Spleen (tissue), 11 donors: Measurements from ENCODE around the gene MUC13. TPM values are rescaled to one million over a fixed set of nuclear protein-coding genes. Genes with fewer than 3 reads are reported as not detected.
A peak's percentile ranks its signal among the peaks of the same experiment; 100 is the strongest.

Experiments used
- DNase-seq: peaks from one replicate; pipeline ENCODE4 v3.0.0-alpha.2; 2020
- H3K27ac ChIP-seq, 8 donors: fragments of 200-600 bp; sonication (generic) in 7 of 8; 1 replicate in 4 of 8; 2 replicates in 4 of 8; pipeline versions ENCODE4 v1.5.0 to v1.8.0; 2016 to 2021; ENCODE audit warnings: inconsistent platforms in 4 of 8, mild to moderate bottlenecking in 4 of 8, moderate library complexity in 1 of 8
- H3K27me3 ChIP-seq, 7 donors: fragments of 200-600 bp; sonication (generic) in 6 of 7; replicated peaks in 1 of 7; 1 replicate in 4 of 7; 2 replicates in 3 of 7; pipeline versions ENCODE4 v1.5.0 to v1.8.0; 2016 to 2021; ENCODE audit warnings: inconsistent platforms in 3 of 7, mild to moderate bottlenecking in 1 of 7
- H3K36me3 ChIP-seq, 6 donors: fragments of 200-600 bp; sonication (generic) in 5 of 6; 1 replicate in 4 of 6; 2 replicates in 2 of 6; pipeline versions ENCODE4 v1.5.0 to v1.8.0; 2016 to 2021; ENCODE audit warnings: inconsistent platforms in 2 of 6
- H3K4me1 ChIP-seq, 6 donors: fragments of 200-600 bp; sonication (generic) in 5 of 6; 1 replicate in 3 of 6; 2 replicates in 3 of 6; pipeline versions ENCODE4 v1.5.0 to v1.8.0; 2016 to 2021; ENCODE audit warnings: inconsistent platforms in 3 of 6
- H3K4me3 ChIP-seq, 8 donors: fragments of 200-600 bp; sonication (generic) in 7 of 8; 1 replicate in 4 of 8; 2 replicates in 4 of 8; pipeline versions ENCODE4 v1.5.0 to v1.8.0; 2016 to 2021; ENCODE audit warnings: inconsistent platforms in 4 of 8, mild to moderate bottlenecking in 4 of 8, moderate library complexity in 2 of 8
- H3K9me3 ChIP-seq, 8 donors: fragments of 200-600 bp; sonication (generic) in 7 of 8; 1 replicate in 4 of 8; 2 replicates in 4 of 8; pipeline versions ENCODE4 v1.5.0 to v1.8.0; 2016 to 2021; ENCODE audit warnings: inconsistent platforms in 4 of 8
- CTCF ChIP-seq, 11 experiments: fragments of 200-600 bp in 7 of 11; fragments of 450-650 bp in 4 of 11; sonication (generic) in 4 of 11; IDR thresholded peaks in 8 of 11; conservative IDR thresholded peaks in 3 of 11; 1 replicate in 7 of 11; 2 replicates in 4 of 11; pipeline versions ENCODE4 v1.4.0 to v1.8.0; 2016 to 2021; ENCODE audit warnings: antibody characterized with exemption in 11 of 11, inconsistent platforms in 4 of 11, mild to moderate bottlenecking in 1 of 11
- POLR2A ChIP-seq, 3 donors: fragments of 450-650 bp; IDR thresholded peaks; one replicate each; pipeline ENCODE4 v1.5.1; 2017; ENCODE audit warnings: antibody characterized with exemption in 3 of 3, mild to moderate bottlenecking in 1 of 3
- POLR2AphosphoS5 ChIP-seq, 3 donors: sonication (generic); formaldehyde crosslinking; IDR thresholded peaks; one replicate each; pipeline ENCODE4 v1.5.1; 2017; ENCODE audit warnings: antibody characterized with exemption in 3 of 3
- WGBS, 5 donors: extraction: QIAGEN DNeasy Blood & Tissue Kit in 3 of 5; methylation state at CpG; one replicate each; pipeline versions ENCODE4 v1.1.5 to v1.1.7; 2013 to 2018; 5-methylcytosine and 5-hydroxymethylcytosine counted together
- intact Hi-C: fragments of 100-400 bp; cut with DNase I; formaldehyde crosslinking; loops from one replicate; pipeline ENCODE4 v1.15.0; 2023; ENCODE audit warnings: low total_unique reads
- polyA plus RNA-seq, 3 donors: library from polyadenylated mRNA; stranded (reverse); fragments of 200-250 nt; gene quantifications; one replicate each; pipeline ENCODE4 v1.2.1, GENCODE V29; 2013
- total RNA-seq, 7 donors: library from RNA; depleted of rRNA in 3 of 7; stranded (reverse); fragments of >200 nt in 3 of 7; fragmentation: NEBNext Ultra II Directional in 4 of 7; extraction: Animal tissue kit (Norgen Biotek cat#: 25700) in 4 of 7; gene quantifications; one replicate each; pipeline versions ENCODE4 v1.1.0 to v1.2.1, GENCODE V29; 2016 to 2021
- donor health status: healthy with polysubstance abuse.
- donor health status: DM: no; HTN: no; CAD: no; lungs with moderate emphysema.
- donor health status: DM: no; HTN: no; CAD: no.
- donor health status: Bipolar disorder and iron deficiency.
- donor health status: healthy.
- donor health status: DM: no; HTN: no; CAD: no.
- donor health status: DM: yes; HTN: yes; CAD: no.

Gene MUC13
- total and polyA plus RNA-seq, 10 donors: 0.06 to 0.93 (median 0.17) TPM; not detected in 4

- peaks cover 0 to 8% (median 0%) of the 10 kb centered on the region in 7 donors for H3K27me3 ChIP-seq
- intact Hi-C loops: no loop called here
- no peaks in the 10 kb centered on the region for H3K9me3 ChIP-seq
- no peak for DNase-seq
- H3K4me3 ChIP-seq: no peak overlapping the region
- no peak overlapping the region for H3K27ac ChIP-seq
- TF ChIP-seq CTCF (IDR thresholded peaks at IDR 0.05 in 8 of 11, conservative IDR thresholded peaks at IDR 0.05 in 3 of 11) (no peak), POLR2AphosphoS5 (IDR thresholded peaks at IDR 0.05) (no peak), POLR2A (IDR thresholded peaks at IDR 0.05) (no peak)
- 90 to 97% (median 93%) methylated on average over 3 of the region's 3 CpGs for WGBS, 5 donors
- peaks cover 0 to 8% (median 0%) of the 10 kb centered on the region in 6 donors for H3K4me1 ChIP-seq
- H3K36me3 ChIP-seq: peaks cover 0 to 8% (median 0%) of the 10 kb centered on the region in 6 donors
Observed at GRCh38 chr3:124867511-124867910, 67.0 kb downstream of the MUC13 start.

- Histone ChIP-seq H3K27me3 (no peaks in the 10 kb centered on the region), H3K9me3 (no peaks in the 10 kb centered on the region), H3K36me3 (no peaks in the 10 kb centered on the region), H3K4me3 (no peak overlapping the region), H3K4me1 (peaks cover 4 to 41% (median 21%) of the 10 kb centered on the region in 6 donors), H3K27ac (no peak overlapping the region)
- intact Hi-C loops: no loop called here
- DNase-seq: no peak
- no peak for TF ChIP-seq POLR2A (IDR thresholded peaks at IDR 0.05)
- no peak for TF ChIP-seq POLR2AphosphoS5 (IDR thresholded peaks at IDR 0.05)
- no peak for TF ChIP-seq CTCF (IDR thresholded peaks at IDR 0.05 in 8 of 11, conservative IDR thresholded peaks at IDR 0.05 in 3 of 11)
- 63 to 98% (median 83%) methylated on average over 2 of the region's 2 CpGs for WGBS, 5 donors
Observed at GRCh38 chr3:124862006-124862405, 72.5 kb downstream of the MUC13 start.

- no peaks in the 10 kb centered on the region for H3K9me3 ChIP-seq
- H3K4me3 ChIP-seq: no peak overlapping the region
- DNase-seq: no peak
- WGBS, 5 donors: 82 to 90% (median 87%) methylated on average over 9 of the region's 9 CpGs
- H3K27me3 ChIP-seq: no peaks in the 10 kb centered on the region
- intact Hi-C loops: no loop called here
- peak overlapping the region in 6 of 8 donors; percentile 18 to 65 (median 38) for H3K27ac ChIP-seq
- peaks cover 4 to 43% (median 21%) of the 10 kb centered on the region in 6 donors for H3K4me1 ChIP-seq
- TF ChIP-seq POLR2AphosphoS5 (IDR thresholded peaks at IDR 0.05): no peak
- no peaks in the 10 kb centered on the region for H3K36me3 ChIP-seq
Observed at GRCh38 chr3:124861041-124861440, 73.5 kb downstream of the MUC13 start.

GRCh38 chr3:124860599-124860998 is 74.0 kb downstream of the MUC13 start:
- DNase-seq: no peak
- H3K4me1 ChIP-seq: peaks cover 4 to 43% (median 21%) of the 10 kb centered on the region in 6 donors
- no peak for TF ChIP-seq POLR2A (IDR thresholded peaks at IDR 0.05)
- no peak for TF ChIP-seq CTCF (IDR thresholded peaks at IDR 0.05 in 8 of 11, conservative IDR thresholded peaks at IDR 0.05 in 3 of 11)
- TF ChIP-seq POLR2AphosphoS5 (IDR thresholded peaks at IDR 0.05): peak in 1 of 3 donors; percentile 66
- WGBS, 5 donors: 56 to 72% (median 58%) methylated on average over 1 of the region's 1 CpG
- H3K36me3 ChIP-seq: no peaks in the 10 kb centered on the region
- no peak overlapping the region for H3K4me3 ChIP-seq
- H3K27me3 ChIP-seq: no peaks in the 10 kb centered on the region
- H3K27ac ChIP-seq: peak overlapping the region in 6 of 8 donors; percentile 18 to 65 (median 38)
- intact Hi-C loops: no loop called here
- H3K9me3 ChIP-seq: no peaks in the 10 kb centered on the region
